Kidney tubule cell (primary cell): ENCODE measurements around the gene CELA1.
"Not testable (repeated sequence)": the region's sequence is repeated elsewhere in the genome, so short reads cannot be mapped to it uniquely, and the experiment has no call there.

Experiments
- DNase-seq: peaks from one replicate; pipeline ENCODE4 v3.0.0-alpha.2; 2018; ENCODE audit warnings: low spot score

Gene CELA1

DNA sequence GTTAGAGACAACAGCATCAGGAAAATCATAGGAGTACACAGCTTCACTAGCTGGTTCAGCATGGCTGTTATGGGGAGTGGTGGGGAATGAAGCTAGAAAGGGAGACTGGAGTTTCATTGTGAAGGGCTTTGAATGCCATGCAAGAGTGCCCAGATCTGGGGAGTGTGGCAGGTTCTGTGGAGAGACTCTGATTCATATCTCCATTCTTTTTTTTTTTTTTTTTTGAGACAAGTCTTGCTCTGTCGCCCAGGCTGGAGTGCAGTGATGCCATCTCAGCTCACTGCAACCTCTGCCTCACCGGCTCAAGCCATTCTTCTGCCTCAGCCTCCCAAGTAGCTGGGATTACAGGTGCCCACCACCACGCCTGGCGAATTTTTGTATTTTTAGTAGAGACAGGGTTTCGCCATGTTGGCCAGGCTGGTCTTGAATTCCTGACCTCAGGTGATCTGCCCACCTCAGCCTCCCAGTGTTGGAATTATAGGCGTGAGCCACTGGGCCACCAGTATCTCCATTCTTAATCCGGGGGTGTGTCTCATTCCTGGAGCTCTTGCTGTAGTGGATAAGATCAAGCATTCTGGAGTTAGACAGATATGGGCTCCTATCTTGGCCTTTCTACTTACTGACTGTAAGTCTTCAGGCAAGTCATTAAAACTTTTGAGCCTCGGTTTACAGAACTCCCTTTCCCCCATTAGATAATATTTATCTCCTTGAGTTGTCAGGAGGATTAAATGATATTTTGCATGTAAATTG, 28.2 kb downstream of the CELA1 start:
- peak; percentile 58 for DNase-seq

DNA sequence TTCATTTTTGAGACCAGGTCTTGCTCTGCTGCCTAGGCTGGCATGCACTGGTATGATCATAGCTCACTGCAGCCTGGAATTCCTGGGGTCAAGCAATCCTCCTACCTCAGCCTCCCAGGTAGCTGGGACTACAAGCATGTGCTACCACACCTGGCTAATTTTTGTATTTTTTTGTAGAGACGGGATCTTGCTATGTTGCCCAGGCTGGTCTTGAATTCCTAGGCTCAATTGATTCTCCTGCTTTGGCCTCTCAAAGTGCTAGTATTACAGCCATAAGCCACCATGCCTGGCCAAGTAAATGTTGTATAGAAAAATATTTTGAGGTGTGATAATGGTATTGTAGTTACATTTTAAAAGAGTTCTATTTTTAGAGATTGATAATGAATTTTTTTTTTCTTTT, 35.1 kb downstream of the CELA1 start:
- DNase-seq: no peak

DNA sequence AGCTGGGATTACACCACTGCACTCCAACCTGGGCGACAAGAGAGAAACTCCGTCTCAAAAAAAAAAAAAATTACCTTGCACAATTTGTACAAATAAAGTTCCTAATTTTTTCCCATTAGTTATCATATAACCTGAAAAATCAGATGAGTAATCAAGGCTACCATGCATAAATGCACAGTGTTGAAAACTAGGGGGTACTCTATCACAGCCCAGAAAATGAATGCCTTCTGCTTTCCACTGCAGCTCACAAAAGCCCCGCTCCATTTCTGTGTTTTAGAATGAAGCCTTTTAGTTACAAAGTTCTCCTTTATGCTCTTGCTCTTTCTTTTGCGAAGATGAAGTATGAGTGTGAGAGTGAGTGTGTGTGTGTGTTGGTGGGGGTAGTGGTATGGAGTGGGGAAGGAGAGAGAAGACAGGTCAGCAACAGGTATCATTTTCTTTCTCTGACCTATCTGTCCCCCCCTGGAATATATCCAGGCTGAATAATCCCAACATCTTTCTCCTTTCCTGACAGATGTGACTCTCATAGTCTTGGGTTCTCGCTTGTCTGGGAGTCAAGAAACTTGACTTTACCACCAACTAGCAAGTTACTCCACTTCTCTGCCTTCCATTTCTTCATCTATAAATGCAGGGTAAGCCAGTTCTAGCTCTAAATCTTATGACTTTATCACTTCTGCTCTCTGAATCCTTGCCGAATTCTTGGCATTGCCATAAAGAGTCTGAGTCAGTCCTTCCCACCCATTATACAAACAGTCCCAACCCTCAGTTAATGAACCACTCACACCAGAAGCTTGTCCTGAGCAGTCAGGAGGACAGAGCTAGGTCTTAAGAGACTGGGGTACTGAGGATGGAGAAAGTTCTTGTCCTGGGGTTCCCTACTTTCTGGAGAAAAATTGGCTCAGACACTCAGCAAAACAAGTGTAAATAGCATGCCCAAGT, 38.6 kb downstream of the CELA1 start:
- peak; percentile 81 for DNase-seq

DNA sequence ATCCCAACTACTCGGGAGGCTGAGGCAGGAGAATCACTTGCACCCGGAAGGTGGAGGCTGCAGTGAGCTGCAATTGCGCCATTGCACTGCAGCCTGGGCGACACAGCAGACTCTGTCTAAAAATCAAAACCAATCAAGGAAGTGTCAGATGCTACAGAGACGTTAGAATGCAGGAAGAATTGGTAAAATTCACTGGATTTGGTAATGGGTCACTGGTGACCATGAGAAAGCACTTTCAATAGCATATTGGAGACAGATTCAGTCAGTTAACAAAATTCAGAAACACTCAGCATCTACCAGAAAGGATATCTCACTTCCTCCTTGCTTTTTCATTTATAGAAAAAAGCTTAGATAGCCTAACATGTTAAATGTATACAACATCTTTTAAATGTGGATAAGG, 40.0 kb downstream of the CELA1 start:
- DNase-seq: no peak

DNA sequence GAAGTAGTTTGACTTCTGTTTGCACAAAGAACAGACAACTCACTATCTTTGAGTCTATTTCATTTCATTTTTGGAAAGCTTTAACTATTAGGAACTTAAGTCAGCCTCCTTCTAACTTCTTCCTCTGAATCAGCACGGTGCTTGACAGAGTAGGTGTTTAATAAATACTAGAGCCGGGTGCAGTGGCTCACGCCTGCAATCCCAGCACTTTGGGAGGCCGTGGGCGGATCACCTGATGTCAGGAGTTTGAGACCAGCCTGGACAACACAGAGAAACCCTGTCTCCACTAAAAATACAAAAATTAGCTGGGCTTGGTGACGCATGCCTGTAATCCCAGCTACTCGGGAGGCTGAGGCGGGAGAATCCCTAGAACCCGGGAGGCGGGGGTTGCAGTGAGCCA, 45.7 kb downstream of the CELA1 start:
- DNase-seq: peak; percentile 15

DNA sequence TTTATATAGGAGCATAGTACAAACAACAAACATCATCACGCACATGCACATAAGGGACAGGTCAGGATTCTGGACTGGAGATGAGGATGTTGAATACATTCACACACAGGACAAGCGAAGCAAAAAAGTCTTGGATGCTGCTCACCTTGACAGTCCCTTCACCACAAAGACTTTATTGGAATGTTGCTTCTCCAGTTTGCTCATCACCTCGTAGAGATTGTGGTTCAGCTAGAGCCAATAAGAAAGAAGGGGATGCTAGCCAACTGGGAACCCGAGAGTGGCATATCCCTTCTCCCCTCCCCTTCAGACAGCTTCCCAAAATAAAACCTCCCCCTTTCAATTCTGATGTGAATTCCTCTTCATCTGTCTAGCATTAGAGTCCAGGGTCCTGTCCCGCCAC, 50.8 kb downstream of the CELA1 start:
- no peak for DNase-seq

DNA sequence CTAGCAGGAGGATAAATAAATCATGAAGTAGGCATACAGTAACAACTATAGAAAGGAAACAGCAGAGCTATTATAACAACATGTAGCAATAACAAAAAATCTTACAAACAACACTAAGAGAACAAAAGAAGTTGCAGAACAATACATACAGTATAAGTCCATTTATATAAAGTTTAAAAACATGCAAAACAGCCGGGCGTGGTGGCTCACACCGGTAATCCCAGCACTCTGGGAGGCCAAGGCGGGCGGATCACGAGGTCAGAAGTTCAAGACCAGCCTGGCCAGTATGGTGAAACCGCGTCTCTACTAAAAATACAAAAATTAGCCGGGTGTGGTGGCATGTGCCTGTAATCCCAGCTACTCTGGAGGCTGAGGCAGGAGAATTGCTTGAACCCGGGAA, 52.4 kb downstream of the CELA1 start:
- DNase-seq: not testable (repeated sequence)

DNA sequence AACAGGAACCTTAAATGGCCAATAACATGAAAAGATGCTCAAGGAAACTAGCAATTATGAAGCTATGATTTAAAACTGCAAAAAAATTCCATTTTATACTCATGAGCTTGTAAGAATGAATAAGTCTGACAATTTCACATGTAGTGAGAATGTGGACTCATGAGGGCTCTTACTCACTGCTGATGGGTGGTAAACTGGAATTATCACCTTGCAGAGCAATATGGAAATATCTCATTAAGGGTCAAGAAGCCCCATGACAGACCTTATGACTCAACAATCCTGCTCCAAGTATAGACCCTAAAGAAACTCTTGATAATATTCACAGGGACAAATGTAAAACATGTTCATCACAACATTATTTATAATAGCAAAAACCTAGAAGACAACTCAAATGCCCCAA, 52.8 kb downstream of the CELA1 start:
- DNase-seq: no peak

DNA sequence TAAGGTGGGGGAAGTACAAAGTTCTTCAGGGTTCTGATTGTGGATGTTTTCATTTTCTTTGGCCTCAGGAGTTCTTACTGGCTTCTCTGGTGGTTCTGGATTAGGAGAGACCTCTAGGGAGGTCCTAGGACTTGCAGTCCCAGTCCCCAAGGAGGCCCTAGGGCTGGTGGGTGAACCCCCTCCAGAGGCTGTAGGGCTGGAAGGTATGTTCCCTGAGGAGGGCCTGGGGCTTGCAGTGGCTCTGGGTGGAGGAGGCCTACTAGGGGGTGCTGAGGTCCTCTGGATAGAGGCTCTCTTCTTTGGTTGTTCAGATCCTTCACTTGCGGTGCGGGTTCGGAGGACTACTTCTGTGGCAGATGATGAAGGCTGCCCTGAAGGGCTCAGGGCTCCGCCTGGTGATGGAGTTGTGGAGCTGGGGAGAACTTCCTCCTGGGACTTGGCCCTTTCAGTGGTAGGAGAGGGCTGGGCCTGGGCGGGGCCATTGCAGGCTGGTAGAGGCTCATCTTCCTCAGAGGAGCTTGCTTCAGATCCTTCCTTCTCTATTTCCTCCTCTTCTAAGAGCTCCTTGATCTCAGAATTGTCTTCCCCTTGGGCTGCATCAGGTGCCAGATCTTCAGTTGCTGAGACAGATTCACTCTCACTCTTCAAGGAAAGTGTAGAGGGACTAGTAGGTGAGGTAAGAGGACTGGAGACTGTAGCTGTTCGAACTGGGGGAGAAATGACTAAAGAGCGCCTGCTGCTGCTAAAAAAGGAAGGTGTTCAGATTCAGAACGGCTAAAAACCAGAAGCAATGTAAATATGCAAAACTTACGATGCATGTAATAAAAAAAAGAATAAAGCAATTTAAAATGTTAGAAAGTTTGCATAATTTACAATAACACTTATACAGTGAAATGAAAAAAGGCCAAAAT, 54.6 kb downstream of the CELA1 start:
- not testable (repeated sequence) for DNase-seq

DNA sequence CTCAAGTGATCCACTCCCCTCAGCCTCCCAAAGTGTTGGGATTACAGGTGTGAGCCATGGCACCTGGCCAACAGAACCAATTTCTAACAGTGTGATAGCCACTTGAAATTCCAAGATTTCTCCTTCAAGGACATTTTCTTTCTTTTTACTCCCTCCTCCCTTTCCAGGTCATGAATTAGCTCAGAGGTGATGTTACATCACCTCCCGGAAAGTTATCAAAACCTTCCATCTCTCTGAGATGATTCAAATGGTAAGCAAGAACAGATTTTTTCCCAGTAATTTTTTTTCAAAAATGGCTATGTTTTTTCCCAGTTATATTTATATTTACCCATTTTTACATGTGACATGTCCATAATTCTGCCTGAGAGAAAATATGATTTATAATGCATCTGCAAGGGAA, 60.6 kb downstream of the CELA1 start:
- no peak for DNase-seq

DNA sequence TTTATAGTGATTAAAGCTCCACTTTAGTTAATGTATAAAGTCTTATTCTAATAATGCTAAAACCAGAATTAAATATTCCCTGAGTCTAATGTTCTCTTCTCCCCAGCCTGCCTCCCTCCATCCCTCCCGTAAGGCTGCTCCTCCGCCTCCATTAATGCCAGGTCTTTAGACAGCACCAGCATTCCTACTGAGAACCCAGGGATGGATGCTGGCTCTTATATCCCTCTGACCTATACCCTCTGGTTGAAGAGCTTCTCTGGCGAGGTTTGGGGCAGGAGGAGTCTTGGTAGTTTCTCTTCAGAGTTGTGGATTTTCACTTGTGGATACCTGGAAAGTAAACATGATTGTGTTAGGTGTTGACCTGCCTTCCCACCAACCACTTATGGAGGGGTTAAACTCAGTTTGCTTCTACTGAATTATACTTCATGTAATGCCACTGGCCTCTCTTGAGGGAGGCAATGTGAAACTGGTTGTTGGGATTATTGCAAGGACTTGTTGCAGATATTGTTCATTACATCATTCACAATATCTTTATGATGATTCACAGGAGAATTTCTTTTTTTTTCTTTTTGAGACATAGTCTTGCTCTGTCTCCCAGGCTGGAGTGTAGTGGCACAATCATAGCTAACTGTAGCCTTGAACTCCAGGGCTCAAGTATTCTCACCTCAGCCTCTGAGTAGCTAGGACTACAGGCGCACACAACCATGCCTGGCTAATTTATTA, 65.1 kb downstream of the CELA1 start:
- peak; percentile 25 for DNase-seq
